Activated CD8-positive, alpha-beta memory T cell treated with anti-CD3 and anti-CD28 coated beads, Interleukin-2, amount 10 ng/mL, durations not matched to agents 7 days and 5 days (primary cell): ENCODE results near the gene GLTP. TPM values are rescaled to one million over a fixed set of nuclear protein-coding genes. Genes with fewer than 3 reads are reported as not detected.

Experiments used
- ATAC-seq: fragments of 150-1000 bp; cut with Tn5 transposase; one replicate; pipeline ENCODE4 v1.10.0; 2021; ENCODE audit warnings: moderate library complexity
- CTCF ChIA-PET: fragments of 350-600 bp; sonication (Branson Sonifier 250); formaldehyde crosslinking; loops from one replicate; lab custom pipeline; 2021; ENCODE audit warnings: antibody characterized with exemption; lab: Charles Lee
- DNase-seq: peaks from one replicate; pipeline ENCODE4 v3.0.0-alpha.2; 2020
- H3K27ac Mint-ChIP-seq: one replicate; pipeline ENCODE4 v1.8.0; 2021; ENCODE audit warnings: mild to moderate bottlenecking, mixed read lengths
- H3K27me3 Mint-ChIP-seq: one replicate; pipeline ENCODE4 v1.8.0; 2021; ENCODE audit warnings: mixed read lengths
- H3K36me3 Mint-ChIP-seq: one replicate; pipeline ENCODE4 v1.8.0; 2021; ENCODE audit warnings: mild to moderate bottlenecking, mixed read lengths
- H3K4me1 Mint-ChIP-seq: one replicate; pipeline ENCODE4 v1.8.0; 2021; ENCODE audit warnings: mixed read lengths
- H3K4me3 Mint-ChIP-seq: one replicate; pipeline ENCODE4 v1.8.0; 2021; ENCODE audit warnings: mild to moderate bottlenecking, moderate library complexity, mixed read lengths
- H3K9me3 Mint-ChIP-seq: one replicate; pipeline ENCODE4 v1.8.0; 2022; ENCODE audit warnings: low read depth, mixed read lengths
- total RNA-seq, 2 experiments: library from RNA; stranded (reverse); gene quantifications; one replicate each; pipeline ENCODE4 v1.2.3, GENCODE V29; 2021

Gene GLTP
- total RNA-seq, 2 experiments from 2014 or later = 16.3 to 19.2 TPM

GRCh38 chr12:109817627-109818231 is 62.6 kb downstream of the GLTP start:
- no peak overlapping the region for H3K27ac Mint-ChIP-seq
- no peaks in the 10 kb centered on the region for H3K9me3 Mint-ChIP-seq
- DNase-seq (no peak), ATAC-seq (no peak)
- no peak overlapping the region for H3K4me3 Mint-ChIP-seq
- CTCF ChIA-PET = no interaction called here
- H3K27me3 Mint-ChIP-seq = peaks cover 7% of the 10 kb centered on the region
- H3K4me1 Mint-ChIP-seq = no peaks in the 10 kb centered on the region
- no peaks in the 10 kb centered on the region for H3K36me3 Mint-ChIP-seq

GRCh38 chr12:109816870-109817269 is 63.5 kb downstream of the GLTP start:
- Mint-ChIP-seq H3K27ac (no peak overlapping the region), H3K27me3 (peaks cover 7% of the 10 kb centered on the region), H3K9me3 (no peaks in the 10 kb centered on the region), H3K4me3 (no peak overlapping the region), H3K36me3 (no peaks in the 10 kb centered on the region), H3K4me1 (no peaks in the 10 kb centered on the region)
- ATAC-seq = no peak
- CTCF ChIA-PET = no interaction called here
- DNase-seq = no peak

GRCh38 chr12:109815757-109816617 is 64.4 kb downstream of the GLTP start:
- DNase-seq (no peak), ATAC-seq (no peak)
- no peaks in the 10 kb centered on the region for H3K4me1 Mint-ChIP-seq
- no peak overlapping the region for H3K4me3 Mint-ChIP-seq
- no peaks in the 10 kb centered on the region for H3K9me3 Mint-ChIP-seq
- CTCF ChIA-PET = interaction anchor here (1.0 kb wide), 1 partner anchor 11 kb away, joined by 4 read pairs; no protein-coding TSS in a partner anchor
- no peaks in the 10 kb centered on the region for H3K36me3 Mint-ChIP-seq
- H3K27ac Mint-ChIP-seq = no peak overlapping the region
- peaks cover 7% of the 10 kb centered on the region for H3K27me3 Mint-ChIP-seq

- Mint-ChIP-seq H3K27me3 (peaks cover 7% of the 10 kb centered on the region), H3K4me3 (no peak overlapping the region), H3K36me3 (no peaks in the 10 kb centered on the region), H3K27ac (no peak overlapping the region), H3K4me1 (no peaks in the 10 kb centered on the region), H3K9me3 (no peaks in the 10 kb centered on the region)
- no peak for DNase-seq
- no peak for ATAC-seq
- CTCF ChIA-PET = interaction anchor here (1.5 kb wide), 1 partner anchor 30 kb away, joined by 3 read pairs; no protein-coding TSS in a partner anchor
These were observed 65.1 kb downstream of the GLTP start for GRCh38 chr12:109815225-109815624.

GRCh38 chr12:109814600-109815150 is 65.7 kb downstream of the GLTP start:
- H3K4me1 Mint-ChIP-seq = no peaks in the 10 kb centered on the region
- H3K27me3 Mint-ChIP-seq = peaks cover 3% of the 10 kb centered on the region
- H3K9me3 Mint-ChIP-seq = no peaks in the 10 kb centered on the region
- no peaks in the 10 kb centered on the region for H3K36me3 Mint-ChIP-seq
- ATAC-seq (no peak), DNase-seq (no peak)
- CTCF ChIA-PET = interaction anchor here (1.5 kb wide), 1 partner anchor 31 kb away, joined by 3 read pairs; no protein-coding TSS in a partner anchor
- H3K27ac Mint-ChIP-seq = no peak overlapping the region
- H3K4me3 Mint-ChIP-seq = no peak overlapping the region

- no peak overlapping the region for H3K27ac Mint-ChIP-seq
- no peaks in the 10 kb centered on the region for H3K36me3 Mint-ChIP-seq
- CTCF ChIA-PET = interaction anchor here (1.5 kb wide), 1 partner anchor 31 kb away, joined by 3 read pairs; no protein-coding TSS in a partner anchor
- H3K4me1 Mint-ChIP-seq = no peaks in the 10 kb centered on the region
- no peaks in the 10 kb centered on the region for H3K9me3 Mint-ChIP-seq
- DNase-seq (no peak), ATAC-seq (no peak)
- H3K4me3 Mint-ChIP-seq = no peak overlapping the region
- H3K27me3 Mint-ChIP-seq = no peaks in the 10 kb centered on the region
These were observed 66.4 kb downstream of the GLTP start for GRCh38 chr12:109813810-109814416.

GRCh38 chr12:109811624-109811995 is 68.7 kb downstream of the GLTP start:
- H3K27ac Mint-ChIP-seq = no peak overlapping the region
- no peaks in the 10 kb centered on the region for H3K4me1 Mint-ChIP-seq
- H3K36me3 Mint-ChIP-seq = no peaks in the 10 kb centered on the region
- CTCF ChIA-PET = interaction anchor here (1.1 to 1.2 kb wide), 2 partner anchors 31 to 34 kb away, joined by 3 to 4 read pairs; no protein-coding TSS in a partner anchor
- H3K4me3 Mint-ChIP-seq = no peak overlapping the region
- no peak for DNase-seq
- no peaks in the 10 kb centered on the region for H3K27me3 Mint-ChIP-seq
- ATAC-seq = no peak
- no peaks in the 10 kb centered on the region for H3K9me3 Mint-ChIP-seq

- CTCF ChIA-PET = interaction anchor here (1.9 kb wide), 1 partner anchor 34 kb away, joined by 6 read pairs; no protein-coding TSS in a partner anchor
- H3K9me3 Mint-ChIP-seq = no peaks in the 10 kb centered on the region
- ATAC-seq = no peak
These were observed 69.3 kb downstream of the GLTP start for GRCh38 chr12:109810954-109811623.

GRCh38 chr12:109808876-109809646 is 71.3 kb downstream of the GLTP start:
- Mint-ChIP-seq H3K4me3 (no peak overlapping the region), H3K27ac (no peak overlapping the region)

More at GRCh38 chr12:109810954-109811623, 69.3 kb downstream of the GLTP start:
- Mint-ChIP-seq H3K27me3 (no peaks in the 10 kb centered on the region), H3K4me1 (no peaks in the 10 kb centered on the region), H3K36me3 (no peaks in the 10 kb centered on the region), H3K27ac (no peak overlapping the region), H3K4me3 (no peak overlapping the region)
- no peak for DNase-seq

GRCh38 chr12:109807954-109808643 is 72.2 kb downstream of the GLTP start:
- CTCF ChIA-PET = interaction anchor here (5.4 kb wide), 1 partner anchor 35 kb away, joined by 103 read pairs; no protein-coding TSS in a partner anchor
- no peaks in the 10 kb centered on the region for H3K9me3 Mint-ChIP-seq
- ATAC-seq (no peak), DNase-seq (no peak)
- H3K4me1 Mint-ChIP-seq = no peaks in the 10 kb centered on the region
- no peaks in the 10 kb centered on the region for H3K27me3 Mint-ChIP-seq
- no peak overlapping the region for H3K4me3 Mint-ChIP-seq
- H3K27ac Mint-ChIP-seq = no peak overlapping the region
- H3K36me3 Mint-ChIP-seq = no peaks in the 10 kb centered on the region

More at GRCh38 chr12:109808876-109809646, 71.3 kb downstream of the GLTP start:
- Mint-ChIP-seq H3K27me3 (no peaks in the 10 kb centered on the region), H3K36me3 (no peaks in the 10 kb centered on the region), H3K9me3 (no peaks in the 10 kb centered on the region), H3K4me1 (no peaks in the 10 kb centered on the region)
- DNase-seq (no peak), ATAC-seq (no peak)
- CTCF ChIA-PET = interaction anchor here (1.9 to 5.4 kb wide), 2 partner anchors 34 to 36 kb away, joined by 6 to 103 read pairs; no protein-coding TSS in a partner anchor

GRCh38 chr12:109804820-109805761 is 75.2 kb downstream of the GLTP start:
- no peak overlapping the region for H3K27ac Mint-ChIP-seq
- H3K27me3 Mint-ChIP-seq = no peaks in the 10 kb centered on the region
- no peaks in the 10 kb centered on the region for H3K4me1 Mint-ChIP-seq
- H3K36me3 Mint-ChIP-seq = no peaks in the 10 kb centered on the region
- DNase-seq (peak; percentile 74), ATAC-seq (peak; percentile 76)
- CTCF ChIA-PET = interaction anchor here (0.7 to 5.4 kb wide), 21 partner anchors 8 to 644 kb away, joined by 3 to 103 read pairs (median 4); no protein-coding TSS in a partner anchor
- no peaks in the 10 kb centered on the region for H3K9me3 Mint-ChIP-seq
- no peak overlapping the region for H3K4me3 Mint-ChIP-seq
